Measurements from ENCODE around the gene C1orf87. TPM values are rescaled to one million over a fixed set of nuclear protein-coding genes. Genes with fewer than 3 reads are reported as not detected.

C1orf87 gene
- polyA plus RNA-seq, 1 donor: not detected

- no peaks in the 10 kb centered on the region for H3K4me1 ChIP-seq (ENCODE audit: control insufficient read depth, insufficient read depth, low read length)
- H3K36me3 ChIP-seq (ENCODE audit: control insufficient read depth, insufficient read depth, low read length): no peaks in the 10 kb centered on the region
- H3K27me3 ChIP-seq (ENCODE audit: control insufficient read depth, insufficient read depth, low read length): peaks cover 2% of the 10 kb centered on the region
- H3K27ac ChIP-seq (ENCODE audit: low read length): no peak overlapping the region
- no peaks in the 10 kb centered on the region for H3K9me3 ChIP-seq (ENCODE audit: control insufficient read depth, low read depth, low read length)
- WGBS (ENCODE audit: insufficient coverage, low lambda C conversion rate): 80% methylated on average over 1 of the region's 3 CpGs
- DNase-seq: no peak
- no peak overlapping the region for H3K4me3 ChIP-seq (ENCODE audit: low read length)
Measured at GRCh38 chr1:59999006-59999405, 74.6 kb downstream of the C1orf87 start.

GRCh38 chr1:59997479-59998115, 76.0 kb downstream of the C1orf87 start:
- Histone ChIP-seq H3K9me3 (ENCODE audit: control insufficient read depth, low read depth, low read length) (no peaks in the 10 kb centered on the region), H3K36me3 (ENCODE audit: control insufficient read depth, insufficient read depth, low read length) (no peaks in the 10 kb centered on the region), H3K4me3 (ENCODE audit: low read length) (no peak overlapping the region), H3K27me3 (ENCODE audit: control insufficient read depth, insufficient read depth, low read length) (peaks cover 2% of the 10 kb centered on the region), H3K4me1 (ENCODE audit: control insufficient read depth, insufficient read depth, low read length) (no peaks in the 10 kb centered on the region), H3K27ac (ENCODE audit: low read length) (no peak overlapping the region)
- WGBS (ENCODE audit: insufficient coverage, low lambda C conversion rate): no CpG with 5 or more reads among the region's 2 CpGs
- DNase-seq: no peak

GRCh38 chr1:59994302-59995198, 79.0 kb downstream of the C1orf87 start:
- no peak overlapping the region for H3K27ac ChIP-seq (ENCODE audit: low read length)
- H3K4me3 ChIP-seq (ENCODE audit: low read length): no peak overlapping the region
- H3K4me1 ChIP-seq (ENCODE audit: control insufficient read depth, insufficient read depth, low read length): no peaks in the 10 kb centered on the region
- 0% methylated on average over 1 of the region's 4 CpGs for WGBS (ENCODE audit: insufficient coverage, low lambda C conversion rate)
- no peaks in the 10 kb centered on the region for H3K27me3 ChIP-seq (ENCODE audit: control insufficient read depth, insufficient read depth, low read length)
- H3K36me3 ChIP-seq (ENCODE audit: control insufficient read depth, insufficient read depth, low read length): no peaks in the 10 kb centered on the region
- DNase-seq: peak in 1 of 2 donors; percentile 20
- no peaks in the 10 kb centered on the region for H3K9me3 ChIP-seq (ENCODE audit: control insufficient read depth, low read depth, low read length)

- 70% methylated on average over 2 of the region's 5 CpGs for WGBS (ENCODE audit: insufficient coverage, low lambda C conversion rate)
- DNase-seq: no peak
- no peak overlapping the region for H3K4me3 ChIP-seq (ENCODE audit: low read length)
- H3K4me1 ChIP-seq (ENCODE audit: control insufficient read depth, insufficient read depth, low read length): no peaks in the 10 kb centered on the region
- H3K36me3 ChIP-seq (ENCODE audit: control insufficient read depth, insufficient read depth, low read length): no peaks in the 10 kb centered on the region
- no peaks in the 10 kb centered on the region for H3K9me3 ChIP-seq (ENCODE audit: control insufficient read depth, low read depth, low read length)
- H3K27ac ChIP-seq (ENCODE audit: low read length): no peak overlapping the region
- H3K27me3 ChIP-seq (ENCODE audit: control insufficient read depth, insufficient read depth, low read length): no peaks in the 10 kb centered on the region
Measured at GRCh38 chr1:59992040-59992820, 81.3 kb downstream of the C1orf87 start.

GRCh38 chr1:59990470-59990869, 83.1 kb downstream of the C1orf87 start:
- Histone ChIP-seq H3K4me3 (ENCODE audit: low read length) (no peak overlapping the region), H3K27me3 (ENCODE audit: control insufficient read depth, insufficient read depth, low read length) (no peaks in the 10 kb centered on the region), H3K36me3 (ENCODE audit: control insufficient read depth, insufficient read depth, low read length) (no peaks in the 10 kb centered on the region), H3K9me3 (ENCODE audit: control insufficient read depth, low read depth, low read length) (no peaks in the 10 kb centered on the region), H3K4me1 (ENCODE audit: control insufficient read depth, insufficient read depth, low read length) (no peaks in the 10 kb centered on the region), H3K27ac (ENCODE audit: low read length) (no peak overlapping the region)
- DNase-seq: no peak
- WGBS (ENCODE audit: insufficient coverage, low lambda C conversion rate): no CpG with 5 or more reads among the region's 9 CpGs

- Histone ChIP-seq H3K27me3 (ENCODE audit: control insufficient read depth, insufficient read depth, low read length) (no peaks in the 10 kb centered on the region), H3K27ac (ENCODE audit: low read length) (no peak overlapping the region), H3K9me3 (ENCODE audit: control insufficient read depth, low read depth, low read length) (no peaks in the 10 kb centered on the region), H3K4me3 (ENCODE audit: low read length) (no peak overlapping the region), H3K4me1 (ENCODE audit: control insufficient read depth, insufficient read depth, low read length) (no peaks in the 10 kb centered on the region), H3K36me3 (ENCODE audit: control insufficient read depth, insufficient read depth, low read length) (no peaks in the 10 kb centered on the region)
- peak in 1 of 2 donors; percentile 31 for DNase-seq
- no CpG with 5 or more reads among the region's 12 CpGs for WGBS (ENCODE audit: insufficient coverage, low lambda C conversion rate)
Measured at GRCh38 chr1:59986516-59987310, 86.9 kb downstream of the C1orf87 start.

GRCh38 chr1:59985911-59986515, 87.6 kb downstream of the C1orf87 start:
- 100% methylated on average over 1 of the region's 8 CpGs for WGBS (ENCODE audit: insufficient coverage, low lambda C conversion rate)
- H3K9me3 ChIP-seq (ENCODE audit: control insufficient read depth, low read depth, low read length): no peaks in the 10 kb centered on the region
- H3K36me3 ChIP-seq (ENCODE audit: control insufficient read depth, insufficient read depth, low read length): no peaks in the 10 kb centered on the region
- DNase-seq: no peak
- no peaks in the 10 kb centered on the region for H3K4me1 ChIP-seq (ENCODE audit: control insufficient read depth, insufficient read depth, low read length)
- H3K27me3 ChIP-seq (ENCODE audit: control insufficient read depth, insufficient read depth, low read length): no peaks in the 10 kb centered on the region
- no peak overlapping the region for H3K27ac ChIP-seq (ENCODE audit: low read length)
- H3K4me3 ChIP-seq (ENCODE audit: low read length): no peak overlapping the region

- H3K4me3 ChIP-seq (ENCODE audit: low read length): no peak overlapping the region
- WGBS (ENCODE audit: insufficient coverage, low lambda C conversion rate): no CpG with 5 or more reads among the region's 5 CpGs
- H3K4me1 ChIP-seq (ENCODE audit: control insufficient read depth, insufficient read depth, low read length): no peaks in the 10 kb centered on the region
Measured at GRCh38 chr1:59979666-59980065, 93.9 kb downstream of the C1orf87 start.

GRCh38 chr1:59978511-59978910, 95.1 kb downstream of the C1orf87 start:
- no peaks in the 10 kb centered on the region for H3K36me3 ChIP-seq (ENCODE audit: control insufficient read depth, insufficient read depth, low read length)
- H3K4me3 ChIP-seq (ENCODE audit: low read length): no peak overlapping the region
- no peak for DNase-seq
- H3K27ac ChIP-seq (ENCODE audit: low read length): no peak overlapping the region
- no CpG with 5 or more reads among the region's 2 CpGs for WGBS (ENCODE audit: insufficient coverage, low lambda C conversion rate)
- no peaks in the 10 kb centered on the region for H3K4me1 ChIP-seq (ENCODE audit: control insufficient read depth, insufficient read depth, low read length)
- H3K27me3 ChIP-seq (ENCODE audit: control insufficient read depth, insufficient read depth, low read length): peaks cover 8% of the 10 kb centered on the region
- H3K9me3 ChIP-seq (ENCODE audit: control insufficient read depth, low read depth, low read length): no peaks in the 10 kb centered on the region

More at GRCh38 chr1:59979666-59980065, 93.9 kb downstream of the C1orf87 start:
- peaks cover 8% of the 10 kb centered on the region for H3K27me3 ChIP-seq (ENCODE audit: control insufficient read depth, insufficient read depth, low read length)
- DNase-seq: no peak
- no peaks in the 10 kb centered on the region for H3K9me3 ChIP-seq (ENCODE audit: control insufficient read depth, low read depth, low read length)
- H3K36me3 ChIP-seq (ENCODE audit: control insufficient read depth, insufficient read depth, low read length): no peaks in the 10 kb centered on the region
- no peak overlapping the region for H3K27ac ChIP-seq (ENCODE audit: low read length)

Measured in large intestine (tissue), 3 donors.